ENCODE data around the gene PDZD7. TPM values are rescaled to one million over a fixed set of nuclear protein-coding genes. Genes with fewer than 3 reads are reported as not detected.

The PDZD7 gene
- total RNA-seq, 4 donors from 2014 or later, result 0.84 to 2.4 (median 1.9) TPM

- TF ChIP-seq POLR2A (IDR thresholded peaks at IDR 0.05) (no peak), CTCF (IDR thresholded peaks at IDR 0.05) (no peak), EP300 (IDR thresholded peaks at IDR 0.05) (no peak)
- Histone ChIP-seq H3K4me1 (peaks cover 0 to 29% (median 14%) of the 10 kb centered on the region in 4 donors), H3K27me3 (no peaks in the 10 kb centered on the region), H3K9me3 (no peaks in the 10 kb centered on the region), H3K36me3 (peaks cover 0 to 21% (median 0%) of the 10 kb centered on the region in 3 donors), H3K27ac (peak overlapping the region in 3 of 4 donors; percentile 70 to 78 (median 75)), H3K4me3 (peak overlapping the region; percentile 47 to 81 (median 58))
- 33 to 36% methylated on average over 13 of the region's 13 CpGs for WGBS, 2 donors
- no peak for DNase-seq (ENCODE audit: low spot score in 2 of 2)
These were observed 60.6 kb downstream of the PDZD7 start for GRCh38 chr10:100970076-100970913.

DNA sequence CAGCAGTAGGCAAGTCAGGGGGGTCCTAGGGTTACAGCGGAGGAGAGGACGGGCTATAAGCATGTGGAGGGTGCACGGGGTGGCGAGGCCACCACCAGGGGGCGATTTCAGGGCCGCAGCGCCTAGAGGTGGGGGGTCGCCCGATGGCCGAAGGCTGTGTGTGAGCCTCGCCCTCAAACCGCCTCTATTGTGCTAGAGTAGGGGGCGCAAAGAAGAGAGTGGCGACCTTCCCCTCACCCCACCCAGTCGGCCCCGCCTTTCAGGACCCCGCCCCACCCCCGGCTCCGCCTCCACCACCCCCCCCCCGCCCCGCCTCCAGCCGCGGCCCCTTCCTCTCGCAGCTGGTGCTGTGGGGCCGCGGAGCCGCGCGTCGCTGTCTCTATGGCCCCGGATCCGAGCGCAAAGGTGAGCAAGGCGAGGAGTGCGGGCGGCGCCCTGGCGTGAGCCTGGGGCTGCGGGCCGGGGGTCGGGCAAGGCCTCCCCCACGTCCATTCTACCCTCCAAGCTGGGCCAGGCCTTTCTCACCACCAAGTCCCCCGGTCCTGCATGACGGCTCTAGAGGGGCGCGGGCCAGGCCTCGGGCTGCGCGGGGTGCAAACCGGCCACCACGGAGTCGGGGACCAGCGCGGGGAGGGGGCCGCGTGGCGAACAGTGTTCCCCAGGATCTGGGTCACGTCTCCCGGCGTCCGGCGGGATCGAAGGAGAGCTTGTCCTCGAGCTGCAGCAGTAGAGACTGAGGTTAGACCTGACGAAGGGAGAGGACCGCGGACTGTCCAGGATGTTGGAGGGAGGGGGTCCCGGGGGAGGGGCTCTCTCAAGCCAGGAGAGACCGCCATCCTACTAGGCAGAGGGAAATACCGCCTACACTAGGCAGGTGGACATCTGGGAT lies 61.5 kb downstream of the PDZD7 start, which contains the start of gene SEMA4G:
TSS of gene SEMA4G (plus strand) at position 318 of the 889 bp plus-strand sequence. CDS start 3,409 bp downstream, outside the sequence.
- Histone ChIP-seq H3K27me3 (no peaks in the 10 kb centered on the region), H3K4me1 (peaks cover 0 to 29% (median 14%) of the 10 kb centered on the region in 4 donors), H3K9me3 (no peaks in the 10 kb centered on the region), H3K27ac (peak within 1 kb of the TSS; percentile 30 to 78 (median 72)), H3K36me3 (peaks cover 0 to 27% (median 0%) of the 10 kb centered on the region in 3 donors), H3K4me3 (peak within 1 kb of the TSS; percentile 47 to 81 (median 58))
- peak in 1 of 2 donors; percentile 29 for DNase-seq (ENCODE audit: low spot score in 2 of 2)
- no peak for TF ChIP-seq POLR2A (IDR thresholded peaks at IDR 0.05)
- TF ChIP-seq CTCF (IDR thresholded peaks at IDR 0.05), result peak; percentile 62 to 79 (median 67)
- WGBS, 2 donors, result 1 to 7% methylated on average over 27 to 39 of the region's 70 CpGs

GRCh38 chr10:100968863-100969186 lies 62.1 kb downstream of the PDZD7 start:
- H3K9me3 ChIP-seq, result no peaks in the 10 kb centered on the region
- H3K4me1 ChIP-seq, result peaks cover 0 to 29% (median 14%) of the 10 kb centered on the region in 4 donors
- no peaks in the 10 kb centered on the region for H3K27me3 ChIP-seq
- peaks cover 0 to 33% (median 0%) of the 10 kb centered on the region in 3 donors for H3K36me3 ChIP-seq
- no peak for DNase-seq (ENCODE audit: low spot score in 2 of 2)
- 22 to 30% methylated on average over 8 to 9 of the region's 9 CpGs for WGBS, 2 donors
- H3K4me3 ChIP-seq, result peak overlapping the region; percentile 47 to 81 (median 58)
- H3K27ac ChIP-seq, result peak overlapping the region; percentile 30 to 78 (median 72)
- TF ChIP-seq EP300 (IDR thresholded peaks at IDR 0.05) (no peak), POLR2A (IDR thresholded peaks at IDR 0.05) (no peak), CTCF (IDR thresholded peaks at IDR 0.05) (no peak)

- Histone ChIP-seq H3K36me3 (peaks cover 0 to 36% (median 0%) of the 10 kb centered on the region in 3 donors), H3K27me3 (no peaks in the 10 kb centered on the region), H3K9me3 (no peaks in the 10 kb centered on the region), H3K4me1 (peaks cover 0 to 29% (median 14%) of the 10 kb centered on the region in 4 donors), H3K27ac (no peak overlapping the region), H3K4me3 (no peak overlapping the region)
- WGBS, 2 donors, result 76 to 77% methylated on average over 2 of the region's 2 CpGs
- TF ChIP-seq CTCF (IDR thresholded peaks at IDR 0.05), result no peak
- TF ChIP-seq EP300 (IDR thresholded peaks at IDR 0.05), result no peak
- no peak for TF ChIP-seq POLR2A (IDR thresholded peaks at IDR 0.05)
- DNase-seq (ENCODE audit: low spot score in 2 of 2), result no peak
These were observed 62.7 kb downstream of the PDZD7 start for GRCh38 chr10:100968062-100968736.
